Measurements from ENCODE around the gene AEBP2. TPM values are rescaled to one million over a fixed set of nuclear protein-coding genes. Genes with fewer than 3 reads are reported as not detected.
"Not testable (repeated sequence)": the region's sequence is repeated elsewhere in the genome, so short reads cannot be mapped to it uniquely, and the experiment has no call there.

AEBP2 gene
- total and polyA plus RNA-seq, 2 of the 4 experiments (the other 2 are of a cell fraction), result 15.5 to 21.7 TPM

DNA sequence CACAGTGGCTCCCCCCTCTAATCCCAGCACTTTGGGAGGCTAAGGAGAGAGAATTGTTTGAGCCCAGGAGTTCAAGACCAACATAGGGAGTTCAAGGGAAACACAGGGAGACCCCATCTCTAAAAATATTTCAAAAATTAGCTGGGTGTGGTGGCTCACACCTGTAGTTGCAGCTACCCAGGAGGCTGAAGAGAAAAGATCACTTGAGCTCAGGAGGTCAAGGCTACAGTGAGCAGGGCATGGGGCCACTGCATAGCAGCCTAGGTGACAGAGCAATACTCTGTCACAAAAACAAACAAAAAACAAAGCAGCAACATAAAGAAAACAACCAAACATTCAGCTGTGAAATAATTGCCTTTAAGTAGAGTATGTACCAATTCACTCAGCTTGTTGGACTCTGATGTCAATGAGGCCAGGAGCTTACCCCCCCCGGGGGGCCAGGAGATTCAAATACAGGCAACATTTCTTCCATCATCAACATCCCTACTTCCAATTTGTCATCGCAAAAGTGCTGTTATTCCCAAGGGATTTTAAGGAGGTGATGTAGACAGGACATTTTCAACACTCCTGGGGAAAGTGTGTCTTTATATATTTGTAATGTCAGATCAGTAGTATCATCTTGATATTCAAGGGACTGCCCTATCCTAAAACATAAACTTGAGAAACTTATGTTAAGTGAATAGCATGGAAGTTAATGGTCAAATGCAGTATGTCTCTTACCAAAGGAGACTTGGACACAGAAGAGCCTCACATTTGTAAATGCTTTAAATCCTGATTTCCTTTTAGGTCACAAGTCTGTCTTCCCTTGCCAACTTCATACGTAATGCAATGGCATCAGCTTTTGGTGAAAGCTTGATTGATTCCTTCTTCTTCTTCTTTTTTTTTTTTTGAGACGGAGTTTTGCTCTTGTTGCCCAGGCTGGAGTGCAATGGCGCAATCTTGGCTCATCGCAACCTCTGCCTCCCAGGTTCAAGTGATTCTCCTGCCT is 40.6 kb upstream of the AEBP2 start:
- intact Hi-C loops (cut with micrococcal nuclease) (no loop called here), in situ Hi-C loops (cut with MboI; ENCODE audit: low sequenced_read_pairs) (no loop called here), dilution Hi-C loops (cut with HindIII; ENCODE audit: low sequenced_read_pairs, unreplicated experiment) (no loop called here)
- H3K27me3 ChIP-seq (ENCODE audit: control insufficient read depth, insufficient read depth, low read length), result no peaks in the 10 kb centered on the region
- H3K14ac ChIP-seq (replicated peaks; ENCODE audit: low read depth, low read length), result no peak overlapping the region
- no peaks in the 10 kb centered on the region for H3K36me3 ChIP-seq (ENCODE audit: control insufficient read depth, insufficient read depth, low read length)
- H4K20me1 ChIP-seq (ENCODE audit: insufficient read depth, low read length), result no peaks in the 10 kb centered on the region
- WGBS, 2 experiments (ENCODE audit: extremely low coverage in 2 of 2, insufficient read length in 1 of 2), result no CpG with 5 or more reads among the region's 6 CpGs
- no peak overlapping the region for H2BK20ac ChIP-seq (ENCODE audit: low read depth, low read length)
- H3K23ac ChIP-seq (ENCODE audit: low read depth, low read length), result no peak overlapping the region
- no peak overlapping the region for H2BK15ac ChIP-seq (ENCODE audit: low read depth, low read length)
- no peaks in the 10 kb centered on the region for H3K9me3 ChIP-seq (ENCODE audit: control insufficient read depth, insufficient read depth, low read length)
- DNase-seq (no peak), ATAC-seq (ENCODE audit: low read depth) (no peak)
- ChIA-PET CTCF (no interaction called here), POLR2A (ENCODE audit: unreplicated experiment) (no interaction called here)
- H4K8ac ChIP-seq (ENCODE audit: low read depth in 2 of 2, low read length in 2 of 2), result no peak overlapping the region
- H2AFZ ChIP-seq (replicated peaks; ENCODE audit: low read length, poor library complexity), result no peak overlapping the region
- H3K9me1 ChIP-seq (ENCODE audit: insufficient read depth, low read length), result no peaks in the 10 kb centered on the region
- no peak overlapping the region for H3K4ac ChIP-seq (ENCODE audit: low read depth, low read length)
- no peak overlapping the region for H4K91ac ChIP-seq (ENCODE audit: insufficient read depth, low read depth, low read length)
- peaks cover 4% of the 10 kb centered on the region for H3K4me1 ChIP-seq (ENCODE audit: control insufficient read depth, insufficient read depth, low read length)
- H3K4me2 ChIP-seq (ENCODE audit: low read depth, low read length), result no peak overlapping the region
- no peak overlapping the region for H3K4me3 ChIP-seq (ENCODE audit: insufficient read depth, low read depth, low read length)
- H3K56ac ChIP-seq (ENCODE audit: extremely low read depth, insufficient read depth, low read length), result no peak overlapping the region
- no peak overlapping the region for H2BK5ac ChIP-seq (ENCODE audit: low read depth, low read length, poor library complexity, severe bottlenecking)
- TF ChIP-seq CHD1 (IDR thresholded peaks at IDR 0.05; ENCODE audit: low read depth, low read length) (no peak), BHLHE40 (IDR thresholded peaks at IDR 0.05; ENCODE audit: low read depth, low read length) (no peak), SMC3 (IDR thresholded peaks at IDR 0.05; ENCODE audit: low read depth, low read length) (no peak)
- TF ChIP-seq, protein P1, sequence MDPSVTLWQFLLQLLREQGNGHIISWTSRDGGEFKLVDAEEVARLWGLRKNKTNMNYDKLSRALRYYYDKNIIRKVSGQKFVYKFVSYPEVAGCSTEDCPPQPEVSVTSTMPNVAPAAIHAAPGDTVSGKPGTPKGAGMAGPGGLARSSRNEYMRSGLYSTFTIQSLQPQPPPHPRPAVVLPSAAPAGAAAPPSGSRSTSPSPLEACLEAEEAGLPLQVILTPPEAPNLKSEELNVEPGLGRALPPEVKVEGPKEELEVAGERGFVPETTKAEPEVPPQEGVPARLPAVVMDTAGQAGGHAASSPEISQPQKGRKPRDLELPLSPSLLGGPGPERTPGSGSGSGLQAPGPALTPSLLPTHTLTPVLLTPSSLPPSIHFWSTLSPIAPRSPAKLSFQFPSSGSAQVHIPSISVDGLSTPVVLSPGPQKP (IDR thresholded peaks at IDR 0.05; ENCODE audit: borderline replicate concordance, low read depth, low read length), result no peak
- no peaks in the 10 kb centered on the region for H3K79me1 ChIP-seq (ENCODE audit: low read depth in 1 of 2, low read length in 2 of 2)
- BruUV-seq (replicated peaks), result no TSS peak
- H2BK120ac ChIP-seq (ENCODE audit: low read depth, low read length), result no peak overlapping the region
- no peak overlapping the region for H2AK5ac ChIP-seq (ENCODE audit: low read depth, low read length)
- no peak overlapping the region for H3K18ac ChIP-seq (ENCODE audit: low read depth, low read length)
- no peak overlapping the region for H3K27ac ChIP-seq (ENCODE audit: insufficient read depth, low read length)
- H2AK9ac ChIP-seq (replicated peaks; ENCODE audit: low read depth, low read length, poor library complexity), result no peak overlapping the region
- H4K5ac ChIP-seq (ENCODE audit: low read depth, low read length), result no peak overlapping the region
- H3K9ac ChIP-seq (ENCODE audit: low read depth, low read length), result no peak overlapping the region

DNA sequence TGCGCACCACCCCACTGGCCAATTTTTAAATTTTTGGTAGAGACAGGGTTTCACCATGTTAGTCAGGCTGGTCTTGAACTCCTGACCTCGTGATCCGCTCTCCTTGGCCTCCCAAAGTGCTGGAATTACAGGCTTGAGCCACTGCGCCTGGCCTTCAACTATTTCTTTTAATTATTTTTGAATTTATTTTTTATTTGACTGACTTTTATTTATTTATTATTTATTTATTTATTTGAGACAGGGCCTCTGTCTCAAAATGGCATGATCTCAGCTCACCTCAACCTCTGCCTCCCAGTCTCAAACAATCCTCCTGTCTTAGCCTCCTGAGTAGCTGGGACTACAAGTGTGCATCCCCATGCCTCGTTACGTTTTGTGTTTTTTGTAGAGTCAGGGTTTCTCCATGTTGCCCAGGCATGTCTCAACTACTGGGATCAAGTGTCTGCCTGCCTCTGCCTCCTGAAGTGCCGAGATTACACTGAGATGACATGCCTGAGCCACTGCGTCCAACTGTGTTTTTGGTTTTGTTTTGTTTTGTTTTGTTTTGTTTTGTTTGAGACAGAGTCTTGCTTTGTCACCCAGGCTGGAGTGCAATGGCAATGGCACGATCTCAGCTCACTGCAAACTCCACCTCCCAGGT is 38.5 kb upstream of the AEBP2 start:
- Histone ChIP-seq H2AFZ (replicated peaks; ENCODE audit: low read length, poor library complexity) (peak overlapping the region; percentile 3), H2AK9ac (replicated peaks; ENCODE audit: low read depth, low read length, poor library complexity) (peak overlapping the region; percentile 61)
- H3K27me3 ChIP-seq (ENCODE audit: control insufficient read depth, insufficient read depth, low read length); in situ Hi-C loops (cut with MboI; ENCODE audit: low sequenced_read_pairs); H3K4ac ChIP-seq (ENCODE audit: low read depth, low read length); H4K8ac ChIP-seq (ENCODE audit: low read depth in 2 of 2, low read length in 2 of 2); H3K18ac ChIP-seq (ENCODE audit: low read depth, low read length); H2BK5ac ChIP-seq (ENCODE audit: low read depth, low read length, poor library complexity, severe bottlenecking); H4K5ac ChIP-seq (ENCODE audit: low read depth, low read length); H3K14ac ChIP-seq (replicated peaks; ENCODE audit: low read depth, low read length); CTCF ChIA-PET; H2BK120ac ChIP-seq (ENCODE audit: low read depth, low read length); H2BK15ac ChIP-seq (ENCODE audit: low read depth, low read length); intact Hi-C loops (cut with micrococcal nuclease); dilution Hi-C loops (cut with HindIII; ENCODE audit: low sequenced_read_pairs, unreplicated experiment); H2AK5ac ChIP-seq (ENCODE audit: low read depth, low read length); BruUV-seq (replicated peaks); H4K20me1 ChIP-seq (ENCODE audit: insufficient read depth, low read length); H3K9ac ChIP-seq (ENCODE audit: low read depth, low read length); H4K91ac ChIP-seq (ENCODE audit: insufficient read depth, low read depth, low read length); H3K4me3 ChIP-seq (ENCODE audit: insufficient read depth, low read depth, low read length); H3K9me1 ChIP-seq (ENCODE audit: insufficient read depth, low read length); H3K4me1 ChIP-seq (ENCODE audit: control insufficient read depth, insufficient read depth, low read length); H3K23ac ChIP-seq (ENCODE audit: low read depth, low read length); H3K27ac ChIP-seq (ENCODE audit: insufficient read depth, low read length); H3K79me1 ChIP-seq (ENCODE audit: low read depth in 1 of 2, low read length in 2 of 2); ATAC-seq (ENCODE audit: low read depth); H2BK20ac ChIP-seq (ENCODE audit: low read depth, low read length); H3K56ac ChIP-seq (ENCODE audit: extremely low read depth, insufficient read depth, low read length); H3K9me3 ChIP-seq (ENCODE audit: control insufficient read depth, insufficient read depth, low read length); DNase-seq; POLR2A ChIA-PET (ENCODE audit: unreplicated experiment); H3K4me2 ChIP-seq (ENCODE audit: low read depth, low read length); H3K36me3 ChIP-seq (ENCODE audit: control insufficient read depth, insufficient read depth, low read length): not testable (repeated sequence)
- 100% methylated on average over 1 of the region's 9 CpGs; no CpG with 5 or more reads in 1 of the 2 experiments for WGBS, 2 experiments (ENCODE audit: extremely low coverage in 2 of 2, insufficient read length in 1 of 2)

Measured in IMR-90 (cell line).